Femur (tissue), 1 donor: Measurements from ENCODE around the gene ANXA11.
"Not testable (repeated sequence)": the region's sequence is repeated elsewhere in the genome, so short reads cannot be mapped to it uniquely, and the experiment has no call there.

Source experiments
- DNase-seq: peaks from one replicate; pipeline ENCODE4 v3.0.0-alpha.2; 2017

Gene ANXA11

GRCh38 chr10:80165173-80165572 lies 40.2 kb downstream of the ANXA11 start:
- no peak for DNase-seq

GRCh38 chr10:80164596-80164995 lies 40.7 kb downstream of the ANXA11 start:
- no peak for DNase-seq

- DNase-seq: no peak
These were observed 41.5 kb downstream of the ANXA11 start for GRCh38 chr10:80163741-80164341.

- no peak for DNase-seq
These were observed 43.8 kb downstream of the ANXA11 start for GRCh38 chr10:80161321-80162083.

GRCh38 chr10:80160361-80161320 lies 44.7 kb downstream of the ANXA11 start:
- DNase-seq: no peak

- no peak for DNase-seq
These were observed 46.0 kb downstream of the ANXA11 start for GRCh38 chr10:80159166-80159873.

- peak; percentile 91 for DNase-seq
These were observed 46.7 kb downstream of the ANXA11 start for GRCh38 chr10:80158598-80159127.

- DNase-seq: no peak
These were observed 47.2 kb downstream of the ANXA11 start for GRCh38 chr10:80158126-80158525.

GRCh38 chr10:80157561-80157960 lies 47.8 kb downstream of the ANXA11 start:
- no peak for DNase-seq

- no peak for DNase-seq
These were observed 49.1 kb downstream of the ANXA11 start for GRCh38 chr10:80156216-80156615.

- no peak for DNase-seq
These were observed 49.6 kb downstream of the ANXA11 start for GRCh38 chr10:80155696-80156215.

GRCh38 chr10:80154978-80155695 lies 50.2 kb downstream of the ANXA11 start:
- DNase-seq: peak; percentile 64

GRCh38 chr10:80154626-80154977 lies 50.7 kb downstream of the ANXA11 start:
- DNase-seq: no peak

- DNase-seq: no peak
These were observed 51.9 kb downstream of the ANXA11 start for GRCh38 chr10:80153460-80153859.

GRCh38 chr10:80152820-80153219 lies 52.5 kb downstream of the ANXA11 start:
- DNase-seq: no peak

GRCh38 chr10:80150172-80150571 lies 55.2 kb downstream of the ANXA11 start:
- no peak for DNase-seq

- DNase-seq: no peak
These were observed 56.2 kb downstream of the ANXA11 start for GRCh38 chr10:80149123-80149522.

GRCh38 chr10:80148166-80148805 lies 57.1 kb downstream of the ANXA11 start:
- no peak for DNase-seq

GRCh38 chr10:80146918-80147317 lies 58.4 kb downstream of the ANXA11 start:
- DNase-seq: no peak

- not testable (repeated sequence) for DNase-seq
These were observed 59.7 kb downstream of the ANXA11 start for GRCh38 chr10:80145406-80146308.
